ENCODE data around the gene REN. TPM values are rescaled to one million over a fixed set of nuclear protein-coding genes. Genes with fewer than 3 reads are reported as not detected.

Gene REN
- not detected in 2 replicates for total RNA-seq

GRCh38 chr1:204166219-204166618 lies at the start of gene REN:
Gene REN, minus strand, starts transcription at chr1:204166337. Its CDS starts 44 bp downstream, at chr1:204166293.

DNA sequence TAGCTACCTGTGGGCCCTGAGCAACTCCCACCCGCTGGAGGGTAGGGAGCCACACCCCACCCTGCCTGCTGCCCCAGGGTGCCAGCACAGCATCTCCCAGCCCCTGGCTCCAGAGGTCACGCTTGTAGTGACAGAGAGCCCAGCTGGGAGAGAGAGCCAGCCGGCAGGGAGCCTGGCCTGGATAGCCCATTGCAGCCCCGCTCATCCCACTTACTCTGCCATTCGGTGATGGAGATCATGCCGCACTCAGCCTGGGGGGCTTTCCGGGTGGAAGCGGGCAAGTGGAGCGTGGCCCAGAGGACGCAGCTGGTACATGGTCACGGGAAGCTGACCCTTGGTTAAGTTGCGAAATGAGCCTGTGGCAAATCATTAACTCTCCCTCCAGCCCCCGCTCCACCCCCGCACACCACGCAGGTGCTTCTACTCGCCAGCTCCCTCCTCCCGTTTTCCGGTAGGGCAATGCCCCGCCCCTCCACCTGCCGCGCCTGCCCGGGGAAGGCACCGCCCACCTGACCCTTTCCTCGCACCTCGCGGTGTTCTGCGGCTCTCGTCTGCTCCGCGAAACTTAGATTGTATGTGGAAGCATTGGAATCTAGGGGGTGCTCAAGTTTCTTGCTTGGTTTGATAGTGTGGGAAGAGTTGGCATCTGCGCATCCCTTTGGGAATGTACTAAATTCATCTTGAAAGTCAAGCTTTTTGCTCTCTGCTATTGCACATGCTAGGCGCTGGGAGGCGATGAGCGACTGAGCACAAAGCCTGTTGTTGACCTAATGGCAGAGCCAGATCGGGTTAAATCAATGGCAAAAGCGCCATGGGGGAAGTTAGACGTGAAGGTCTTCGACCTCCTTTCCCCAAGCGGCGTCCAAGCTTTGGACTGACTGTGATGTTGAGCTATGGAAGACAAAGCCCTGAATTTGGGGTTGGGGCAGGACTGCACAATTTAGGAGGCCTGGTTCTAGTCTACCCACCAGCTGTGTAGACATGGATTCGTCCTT lies 47.8 kb upstream of the REN start, which contains the start of gene GOLT1A:
Gene GOLT1A, minus strand, starts transcription at position 321 of the 995 bp plus-strand sequence. Its CDS starts 82 bp downstream, at position 239.

DNA sequence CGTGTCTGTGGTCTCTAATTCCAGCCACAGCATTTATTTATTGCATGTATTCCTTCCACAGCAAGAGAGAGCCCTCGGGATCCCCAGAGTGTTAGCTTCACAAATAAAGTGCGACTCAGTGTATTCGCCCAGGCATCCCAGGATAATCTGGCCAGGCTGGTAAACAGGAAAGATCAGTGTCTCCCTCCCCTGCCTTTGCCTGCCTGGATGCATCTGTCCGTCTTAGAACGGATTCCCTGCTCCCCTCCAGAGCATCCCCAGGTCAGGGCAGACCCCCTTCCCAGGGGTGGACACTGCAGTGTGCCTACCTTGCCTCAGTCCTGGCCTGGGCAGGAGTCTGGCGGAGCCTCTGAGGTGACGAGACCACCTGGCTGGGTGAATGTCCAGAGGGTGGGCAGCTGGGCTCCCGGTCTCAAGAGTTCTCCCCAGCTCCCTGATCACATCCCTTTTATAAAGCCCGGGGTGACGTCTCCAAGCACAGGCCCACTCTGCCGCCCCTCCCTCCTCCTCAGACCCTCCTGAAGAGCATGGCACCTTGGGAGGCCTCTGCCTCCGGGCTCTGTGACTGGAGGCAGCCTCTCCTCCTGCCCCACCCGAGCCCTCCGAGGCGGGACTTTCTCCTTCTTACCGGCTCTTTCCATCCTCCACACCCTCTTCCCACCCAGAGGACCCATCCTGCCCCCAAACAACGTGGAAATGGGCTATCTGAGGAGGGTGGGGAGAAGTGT lies 30.1 kb upstream of the REN start, which contains the start of gene KISS1:
Gene KISS1, minus strand, starts transcription at position 424 of the 728 bp plus-strand sequence. CDS start 3,615 bp downstream, outside the sequence.

DNA sequence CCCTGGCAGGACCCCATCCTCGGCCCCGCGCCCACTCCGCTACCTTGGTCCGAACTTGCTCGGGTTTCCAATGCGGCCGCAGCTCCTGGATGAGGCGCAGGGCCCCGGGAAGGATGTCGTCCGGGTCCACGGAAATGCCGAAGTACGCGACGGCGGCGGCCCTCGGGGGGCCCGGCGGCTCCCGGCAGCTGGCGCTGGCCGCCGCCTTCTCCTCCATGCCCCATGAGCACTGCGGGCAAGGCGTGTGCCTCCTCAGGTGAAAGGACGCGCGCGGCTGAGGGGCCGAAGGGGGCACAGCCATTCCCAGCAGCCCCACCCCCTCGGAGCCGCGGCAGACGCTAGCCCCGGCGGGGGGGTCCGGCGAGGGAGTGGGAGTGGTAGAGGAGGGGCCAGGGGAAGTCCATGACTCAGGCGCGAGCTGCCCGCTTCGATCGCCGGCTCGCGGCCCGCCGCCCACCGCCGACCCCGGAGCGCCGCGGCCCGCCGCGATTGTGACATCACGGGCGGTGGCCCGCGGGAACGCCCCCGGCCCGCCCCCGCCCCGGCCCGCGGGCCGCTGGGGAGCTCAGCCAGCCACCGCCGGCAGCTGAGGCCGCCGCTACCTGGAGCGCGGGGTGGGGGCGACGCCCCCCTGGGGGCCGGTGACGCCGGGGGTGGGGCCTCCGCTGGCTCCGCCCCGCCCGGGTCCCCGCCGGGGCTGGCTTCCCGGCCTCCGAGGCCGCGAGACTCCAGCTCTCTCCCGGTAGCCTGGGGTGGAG lies 14.4 kb downstream of the REN start, which contains the start of gene ETNK2:
Gene ETNK2, minus strand, starts transcription at position 493 of the 758 bp plus-strand sequence. Its CDS starts 192 bp downstream, at position 301.

Other genes starting within 250 kb of the REN start
- 7.0 and 8.3 TPM in 2 replicates for gene SOX13, start 93.2 kb downstream of the REN start, total RNA-seq
- 16.8 and 17.5 TPM in 2 replicates for gene ETNK2, start 14.3 kb downstream of the REN start, total RNA-seq
- gene KISS1, start 30.2 kb upstream of the REN start, total RNA-seq: 1.1 TPM in 1 of 2 replicates, not detected in the other
- not detected in 2 replicates for gene GOLT1A, start 47.7 kb upstream of the REN start, total RNA-seq
- 0.12 and 0.32 TPM in 2 replicates for gene PLEKHA6, start 193.6 kb upstream of the REN start, total RNA-seq
- gene PPP1R15B, start 245.5 kb upstream of the REN start, total RNA-seq: 27.2 and 33.8 TPM in 2 replicates